ENCODE data around the gene HAPSTR1.
A peak's percentile ranks its signal among the peaks of the same experiment; 100 is the strongest.

The HAPSTR1 gene

DNA sequence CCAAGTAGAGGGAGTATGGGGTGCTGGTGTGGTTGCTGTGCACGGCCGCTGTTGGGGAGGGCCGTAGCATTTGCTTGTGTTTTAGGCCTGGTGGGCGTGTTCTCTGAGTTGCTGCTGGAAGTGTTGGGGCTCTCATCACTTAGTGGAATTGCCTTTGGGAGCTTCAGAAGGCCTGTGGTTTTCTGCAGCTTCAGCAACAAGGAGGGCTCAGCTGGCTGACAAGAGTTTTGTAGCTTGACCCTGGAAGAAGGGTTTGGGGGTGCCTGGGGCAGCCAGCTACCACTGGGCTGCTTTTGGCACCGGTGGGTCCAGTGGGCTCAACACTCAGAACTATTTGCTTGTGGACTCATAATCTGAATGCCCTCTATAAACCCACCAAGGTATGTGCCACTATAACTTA is 30.9 kb downstream of the HAPSTR1 start:
- no peak for DNase-seq

DNA sequence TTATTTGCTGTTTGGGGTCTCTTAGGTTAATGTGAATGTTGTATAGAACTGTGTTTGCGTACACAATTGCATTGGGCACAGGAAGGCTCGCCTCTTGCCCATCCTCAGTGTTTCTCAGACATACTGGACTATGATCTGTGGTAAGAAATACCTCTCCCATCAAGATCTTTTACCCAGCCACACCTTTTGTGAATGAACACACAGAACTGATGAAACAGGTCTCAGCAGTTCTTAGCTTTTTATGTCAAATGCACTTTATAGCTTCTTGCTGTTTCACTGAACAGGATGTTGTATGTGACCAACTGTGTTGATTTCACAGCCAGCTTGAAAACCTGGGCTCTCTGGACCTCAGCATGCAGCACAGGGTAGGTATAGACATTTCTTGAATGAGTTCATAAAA is 31.5 kb downstream of the HAPSTR1 start:
- no peak for DNase-seq

DNA sequence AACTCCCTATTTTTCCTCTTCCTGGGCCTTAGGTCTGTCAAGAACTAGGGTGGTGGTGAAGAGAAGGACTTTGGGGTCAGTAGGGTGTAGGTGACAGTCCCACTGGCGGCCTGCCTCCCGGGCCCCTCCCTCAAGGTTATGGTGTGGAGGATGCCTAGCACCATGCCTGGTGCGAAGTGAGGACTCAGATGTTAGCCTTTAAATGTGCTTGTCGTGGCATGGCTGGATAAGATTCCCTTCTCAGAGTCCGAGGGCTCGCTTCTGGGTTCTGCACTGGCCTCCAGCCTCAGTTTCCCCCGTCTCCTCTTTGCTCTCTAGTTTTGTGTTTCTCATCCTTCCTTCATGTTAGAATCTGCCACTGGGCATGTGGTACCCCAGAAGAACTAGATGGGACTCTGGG is 32.0 kb downstream of the HAPSTR1 start:
- no peak for DNase-seq

DNA sequence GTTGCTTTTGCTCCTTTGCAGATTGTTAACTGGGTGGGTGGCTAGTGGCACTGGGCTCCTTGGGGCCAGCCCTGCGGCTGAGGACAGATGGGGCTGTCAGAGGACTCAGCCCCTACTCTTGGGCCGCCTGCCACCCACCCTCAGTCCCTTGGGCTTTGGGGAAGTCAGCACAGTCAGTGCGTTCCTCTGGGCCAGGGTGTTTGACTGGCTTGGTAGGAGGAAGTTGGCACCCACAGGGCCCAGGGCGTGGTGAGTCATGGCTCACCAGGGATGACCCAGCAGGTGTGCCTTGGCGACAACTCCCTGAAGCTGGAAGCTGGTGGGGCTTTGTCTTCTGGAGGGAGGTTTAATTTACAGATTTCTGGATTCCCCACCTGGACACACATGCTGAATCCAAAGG is 32.4 kb downstream of the HAPSTR1 start:
- DNase-seq: peak in 2 of 51 donors; percentile 8 to 14

DNA sequence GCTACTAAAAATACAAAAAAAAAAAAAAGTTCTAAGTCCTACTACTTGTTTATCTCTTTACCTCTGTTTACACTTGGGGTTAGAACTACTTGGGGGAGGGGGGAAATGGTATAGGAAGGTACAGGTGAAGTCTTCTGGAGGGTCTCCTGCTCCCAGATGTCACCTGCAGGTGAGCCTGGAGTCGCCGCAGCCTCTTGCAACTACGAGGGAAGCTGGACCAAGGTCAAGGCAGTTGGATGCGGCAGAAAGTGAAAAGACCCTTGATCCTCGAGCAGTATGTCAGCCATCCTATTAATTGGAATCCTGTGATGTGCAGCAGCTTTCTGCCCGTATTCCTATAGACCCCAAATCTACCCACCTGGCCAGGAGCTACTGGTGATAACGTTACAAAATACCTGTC is 33.0 kb downstream of the HAPSTR1 start:
- DNase-seq: no peak

DNA sequence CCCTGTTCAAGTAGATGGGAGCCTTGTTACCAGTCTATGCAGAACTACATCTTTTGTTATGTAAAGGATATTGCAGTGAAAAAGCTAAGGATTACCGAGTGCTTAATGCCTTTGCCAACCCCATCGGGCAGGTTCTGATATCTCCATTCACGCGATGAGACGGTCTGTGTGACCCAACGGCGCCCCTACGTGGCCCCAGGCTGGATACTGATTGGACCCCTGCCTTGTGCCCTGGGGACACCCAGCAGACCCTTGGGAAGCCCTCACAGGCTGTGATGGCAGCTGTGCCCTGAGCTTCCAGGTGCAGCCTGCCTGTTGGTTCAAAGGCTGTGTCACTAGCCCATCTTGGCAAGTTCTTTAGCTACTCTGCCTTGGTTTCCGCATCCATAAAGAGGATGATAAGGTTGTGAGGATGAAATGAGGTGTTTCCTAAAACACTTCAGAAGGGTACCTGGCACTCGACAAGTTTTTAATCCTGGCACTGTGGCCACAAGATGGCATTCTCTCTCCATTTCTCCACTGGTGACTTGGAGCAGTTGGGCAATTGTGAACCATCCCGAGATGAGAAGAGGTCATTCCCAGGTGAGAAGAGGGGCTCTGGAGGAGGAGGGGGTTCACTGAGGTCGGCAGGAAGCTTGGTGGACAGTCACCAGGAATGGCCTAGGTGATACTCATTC is 33.6 kb downstream of the HAPSTR1 start:
- DNase-seq: peak in 1 of 51 donors; percentile 26

DNA sequence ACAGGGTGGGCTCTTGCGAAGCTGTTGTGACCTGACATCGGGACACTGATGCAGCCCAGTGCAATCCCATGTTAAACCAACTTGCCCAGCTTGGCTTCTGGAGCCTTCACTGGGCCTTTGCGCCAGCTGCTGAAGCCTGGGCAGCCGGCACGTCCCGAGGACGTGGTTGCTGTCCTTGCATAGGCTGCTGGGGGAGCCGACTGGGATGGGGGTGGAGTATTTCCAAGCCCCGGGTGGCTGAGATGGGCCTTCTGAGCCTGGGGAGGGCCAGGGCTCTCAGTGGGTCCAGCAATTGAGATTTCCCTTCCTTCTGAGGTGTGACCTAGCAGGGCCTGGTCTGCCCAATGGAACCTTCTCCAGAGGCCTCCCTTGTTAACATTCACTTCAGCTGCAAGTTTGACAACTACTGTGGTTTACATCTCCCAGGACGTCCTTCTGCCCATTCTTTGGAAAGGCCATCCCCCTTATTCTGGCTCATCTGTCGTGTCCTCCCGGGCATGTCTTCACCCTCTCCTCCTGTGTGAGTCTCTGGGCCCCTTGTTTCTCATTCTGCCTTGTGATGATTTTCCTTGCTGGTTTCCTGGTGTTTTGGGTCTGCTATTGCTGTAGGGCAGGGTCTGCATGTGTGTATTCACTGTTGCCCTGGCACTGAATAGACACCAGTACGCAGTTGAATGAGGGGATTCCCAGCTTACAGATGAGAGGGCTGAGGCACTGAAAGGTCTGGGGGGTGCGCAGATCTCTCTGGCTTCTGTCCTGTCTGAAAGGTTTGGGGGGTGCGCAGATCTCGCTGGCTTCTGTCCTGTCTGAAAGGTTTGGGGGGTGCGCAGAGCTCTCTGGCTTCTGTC is 34.4 kb downstream of the HAPSTR1 start:
- no peak for DNase-seq

DNA sequence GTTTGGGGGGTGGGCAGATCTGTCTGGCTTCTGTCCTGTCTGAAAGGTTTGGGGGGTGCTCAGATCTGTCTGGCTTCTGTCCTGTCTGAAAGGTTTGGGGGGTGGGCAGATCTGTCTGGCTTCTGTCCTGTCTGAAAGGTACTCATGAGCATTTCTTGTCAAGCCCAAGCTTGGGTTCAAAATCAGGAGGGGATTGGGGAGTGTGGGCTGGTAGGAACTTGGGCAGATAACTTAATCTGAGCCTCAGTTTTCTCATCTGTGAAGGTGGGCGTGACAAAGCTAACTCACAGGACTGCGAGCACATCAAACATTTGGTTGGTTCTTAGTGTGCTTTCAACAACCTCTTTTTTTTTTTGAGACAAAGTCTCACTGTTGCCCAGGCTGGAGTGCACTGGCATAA is 35.2 kb downstream of the HAPSTR1 start:
- DNase-seq: no peak

DNA sequence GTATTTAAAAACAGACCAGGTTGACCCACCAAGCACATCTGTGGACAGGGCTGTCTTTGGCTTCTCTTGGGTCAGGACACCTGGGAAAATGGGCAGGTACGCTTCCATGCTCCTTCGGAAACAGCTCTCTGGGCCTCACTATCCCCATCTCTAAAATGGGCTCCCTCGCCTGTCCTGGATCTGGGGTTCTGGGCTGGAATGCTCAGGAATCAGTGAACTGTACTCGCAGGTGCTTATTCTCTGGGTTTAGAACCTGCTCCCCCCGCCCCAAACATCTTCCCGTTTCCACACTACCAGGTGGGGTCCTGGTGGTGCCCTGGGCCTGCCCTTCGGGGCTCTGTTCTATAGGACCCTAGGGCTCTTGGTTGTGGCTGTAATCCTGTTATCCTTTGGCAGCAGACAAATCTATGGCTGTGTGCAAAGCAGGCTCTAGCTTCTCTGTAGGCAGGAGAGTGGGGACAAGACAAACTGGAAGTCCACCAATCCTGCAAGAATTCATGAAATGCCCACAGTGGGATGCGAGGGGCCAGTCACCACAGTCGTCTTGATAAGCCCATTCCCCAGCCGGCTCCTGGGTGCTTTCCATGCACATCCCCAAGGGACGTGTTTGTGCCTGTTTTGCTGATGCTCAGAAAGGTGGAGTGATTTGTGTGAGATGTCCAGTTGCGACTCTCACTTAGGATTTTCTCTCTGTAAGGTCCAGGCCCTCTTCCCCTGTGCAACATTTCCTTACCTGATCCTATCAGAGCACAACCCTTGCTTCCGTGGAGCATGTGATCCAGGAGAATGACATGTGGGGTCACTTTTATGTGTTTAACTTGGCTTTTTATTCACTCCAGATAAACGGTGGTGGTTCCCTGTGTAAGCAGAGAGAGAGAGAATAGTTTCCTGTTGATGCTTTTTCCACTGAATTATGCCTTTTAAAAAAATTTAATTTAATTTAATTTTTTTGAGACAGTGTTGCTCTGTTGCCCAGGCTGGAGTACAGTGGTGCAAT is 37.2 kb downstream of the HAPSTR1 start:
- no peak for DNase-seq

DNA sequence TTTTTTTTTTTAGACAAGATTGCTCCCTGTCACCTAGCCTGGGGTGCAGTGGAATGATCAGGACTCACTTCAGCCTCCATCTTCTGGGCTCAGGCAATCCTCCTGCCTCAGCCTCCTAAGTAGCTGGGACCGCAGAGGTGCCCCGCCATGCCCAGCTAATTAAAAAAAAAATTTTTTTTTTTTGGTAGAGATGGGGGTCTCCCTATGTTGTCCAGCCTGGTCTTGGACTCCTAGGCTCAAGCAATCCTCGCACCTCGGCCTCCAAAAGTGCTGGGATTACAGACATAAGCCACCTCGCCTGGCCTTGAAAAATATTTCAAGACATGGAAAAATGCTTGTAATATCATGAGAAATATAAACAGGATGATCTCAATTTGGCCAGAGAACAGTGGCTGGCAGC is 42.9 kb downstream of the HAPSTR1 start:
- DNase-seq: no peak

DNA sequence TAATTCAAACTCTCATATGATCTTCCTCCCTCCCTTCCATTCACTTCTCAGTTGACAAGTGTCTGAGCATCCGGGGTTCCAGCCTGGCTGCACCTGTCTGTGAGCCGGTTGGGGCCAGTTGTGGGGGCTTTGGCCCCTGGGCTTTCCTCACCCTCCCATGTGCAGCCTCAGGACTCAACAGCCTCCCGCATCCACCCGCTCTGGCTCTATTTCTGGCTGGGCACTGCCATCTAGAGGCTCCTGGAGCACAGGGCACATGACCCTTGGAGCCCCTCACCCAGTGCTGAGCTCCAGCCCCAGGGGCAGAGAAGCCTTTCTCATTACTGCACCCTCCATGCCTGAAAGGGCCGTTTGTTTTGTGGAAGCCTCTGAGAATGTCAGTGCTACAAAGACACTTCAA is 43.3 kb downstream of the HAPSTR1 start:
- DNase-seq: peak in 24 of 51 donors; percentile 9 to 53 (median 28)

DNA sequence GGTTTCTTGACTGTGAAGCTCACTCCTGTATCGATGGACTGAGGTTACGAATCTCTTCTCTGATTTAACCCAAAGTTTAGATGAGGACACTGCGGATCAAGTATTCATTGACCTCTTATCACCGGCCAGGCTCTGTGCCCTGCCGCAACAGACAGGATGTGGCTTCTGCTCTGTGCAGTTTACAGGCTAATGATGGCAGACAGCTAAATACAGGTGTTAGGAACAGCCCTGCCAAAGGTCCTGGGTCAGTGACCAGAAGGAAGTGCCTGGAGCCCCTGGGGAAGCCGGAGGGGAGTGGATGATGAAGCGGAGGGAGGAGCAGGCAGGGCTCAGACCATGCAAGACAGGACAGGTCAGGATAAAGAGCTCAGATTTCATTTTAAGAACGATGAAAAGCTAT is 44.4 kb downstream of the HAPSTR1 start:
- DNase-seq: no peak

DNA sequence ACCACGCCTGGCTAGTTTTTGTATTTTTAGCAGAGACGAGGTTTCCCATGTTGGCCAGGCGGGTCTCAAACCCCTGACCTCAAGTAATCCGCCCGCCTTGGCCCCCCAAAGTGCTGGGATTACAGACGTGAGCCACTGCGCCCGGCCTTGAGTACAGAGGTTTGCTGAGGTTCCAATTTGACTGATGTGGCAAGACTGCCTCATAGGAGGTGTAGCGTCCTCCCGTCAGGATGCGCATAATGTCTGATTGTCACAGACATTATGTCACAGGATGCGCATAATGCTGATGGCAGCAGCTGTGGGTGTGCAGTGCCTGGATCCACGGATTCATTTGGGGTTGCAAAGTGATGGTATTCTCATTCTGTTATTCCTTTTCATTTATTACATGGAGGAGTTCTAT is 45.2 kb downstream of the HAPSTR1 start:
- peak in 1 of 51 donors; percentile 4 for DNase-seq

DNA sequence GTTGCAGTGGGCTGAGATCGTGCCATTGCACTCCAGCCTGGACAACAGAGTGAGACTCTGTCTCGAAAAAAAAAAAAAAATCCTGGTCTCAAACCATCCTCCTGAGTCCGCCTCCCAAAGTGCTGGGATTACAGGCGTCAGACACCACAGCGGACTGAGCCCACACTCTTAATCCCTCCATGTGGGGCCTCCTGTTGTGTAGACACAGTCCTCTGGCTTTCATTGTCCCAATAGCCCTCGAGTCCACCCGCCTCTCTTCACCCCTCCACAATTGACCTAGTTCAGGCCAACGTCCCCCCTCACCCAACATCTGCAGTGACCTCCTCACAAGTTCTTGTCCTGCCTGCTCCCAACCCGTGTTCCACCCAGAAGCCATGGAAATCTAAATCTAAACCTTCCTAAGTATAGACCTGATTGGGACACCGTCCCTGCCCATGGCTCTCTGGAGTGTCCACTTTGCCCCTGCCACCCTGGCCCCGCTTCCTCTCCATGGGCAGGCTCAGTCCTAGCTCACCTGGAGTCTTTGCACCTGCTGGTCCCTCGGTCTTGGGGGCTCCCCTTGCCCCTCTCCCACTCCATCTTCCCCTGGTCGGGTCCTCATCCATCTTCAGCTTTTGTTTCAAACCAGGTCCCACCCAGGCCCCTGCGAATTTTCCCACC is 46.7 kb downstream of the HAPSTR1 start:
- no peak for DNase-seq

DNA sequence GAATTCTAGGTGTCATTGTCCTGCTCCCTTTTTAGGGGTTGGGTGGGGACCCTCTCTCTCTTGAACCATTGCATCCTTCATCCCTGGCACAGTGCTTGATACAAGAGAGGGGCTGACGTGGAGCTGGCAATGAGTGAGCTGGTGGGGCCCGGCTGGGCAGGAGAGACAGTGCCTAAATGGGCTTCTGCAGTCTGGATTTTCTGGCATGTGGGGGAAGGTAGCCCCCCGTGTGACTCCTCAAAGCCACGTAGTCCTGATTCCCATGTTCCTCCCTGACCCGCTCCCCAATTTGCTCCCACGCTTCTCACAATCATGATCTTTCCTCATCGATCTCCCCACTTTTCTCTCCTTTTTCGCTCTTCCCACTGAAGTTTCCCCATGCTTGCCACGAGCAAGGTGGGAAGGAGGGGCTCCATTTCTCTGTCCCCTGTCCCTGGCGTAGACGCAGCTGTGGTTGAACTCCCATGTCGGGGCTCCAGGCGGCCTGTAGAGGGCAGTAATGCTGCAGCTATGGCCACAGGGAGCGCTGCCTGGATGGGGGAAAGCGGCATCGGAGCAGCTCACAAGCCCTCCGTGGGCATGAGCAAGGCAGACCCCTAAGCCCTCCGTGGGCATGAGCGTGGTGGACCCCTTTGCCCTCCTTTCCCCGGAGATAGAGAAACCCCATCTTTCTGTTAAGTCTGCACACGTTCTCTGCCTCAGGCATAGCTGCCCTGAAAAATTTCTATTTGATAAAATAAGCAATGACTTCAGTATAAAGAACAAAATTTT is 47.5 kb downstream of the HAPSTR1 start:
- DNase-seq: peak in 47 of 51 donors; percentile 7 to 83 (median 52)

DNA sequence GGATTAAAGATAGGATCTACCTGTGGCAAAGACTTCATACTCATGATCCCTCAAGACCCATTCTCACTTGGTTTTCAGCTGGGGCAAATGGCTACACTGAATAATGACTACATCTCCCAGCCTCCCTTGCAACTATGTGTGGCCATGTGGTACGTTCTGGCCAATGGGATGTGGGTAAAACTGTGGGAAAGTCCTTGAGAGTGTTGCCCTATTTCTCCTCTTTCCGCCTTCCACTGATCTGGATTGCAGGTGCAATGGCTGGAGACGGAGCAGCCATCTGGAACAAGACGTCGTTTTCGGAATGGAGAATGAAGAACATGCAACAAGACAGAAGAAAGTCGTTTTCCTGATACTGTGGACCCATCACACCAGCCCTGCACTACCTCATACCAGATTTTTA is 48.5 kb downstream of the HAPSTR1 start:
- DNase-seq: peak in 2 of 51 donors; percentile 2 to 11

All from hypothalamus (tissue), 51 donors.